ENCODE measurements around the gene AKIRIN2.
"Not testable (repeated sequence)": the region's sequence is repeated elsewhere in the genome, so short reads cannot be mapped to it uniquely, and the experiment has no call there.

The AKIRIN2 gene

DNA sequence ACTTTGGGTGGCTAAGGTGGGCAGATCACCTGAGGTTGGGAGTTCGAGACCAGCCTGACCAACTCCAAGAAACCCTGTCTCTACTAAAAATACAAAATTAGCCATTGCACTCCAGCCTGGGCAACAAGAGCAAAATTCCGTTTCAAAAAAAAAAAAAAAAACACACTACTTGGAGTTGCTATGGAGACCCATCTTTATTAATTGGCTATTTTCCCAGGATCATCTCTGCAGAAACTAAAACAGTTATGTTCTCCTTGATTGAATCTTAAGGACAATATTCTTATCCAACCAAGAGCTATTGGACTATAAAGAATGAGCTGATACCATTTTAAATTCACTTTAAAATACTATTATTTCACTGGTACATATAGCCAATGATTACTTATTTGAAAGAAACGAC, 14.7 kb downstream of the AKIRIN2 start:
- H3K4me3 ChIP-seq (ENCODE audit: low read depth in 1 of 2, low read length in 2 of 2), result no peak overlapping the region
- no peak overlapping the region for H3K27ac ChIP-seq (ENCODE audit: low read depth, low read length)
- no peaks in the 10 kb centered on the region for H3K9me3 ChIP-seq (ENCODE audit: control insufficient read depth in 1 of 2, low read length in 2 of 2)
- no peaks in the 10 kb centered on the region for H3K36me3 ChIP-seq (ENCODE audit: control insufficient read depth in 1 of 2, insufficient read depth in 2 of 2, low read length in 2 of 2)
- no peaks in the 10 kb centered on the region for H3K27me3 ChIP-seq (ENCODE audit: control insufficient read depth in 1 of 2, insufficient read depth in 2 of 2, low read length in 2 of 2)
- no peak overlapping the region for H3K9ac ChIP-seq (ENCODE audit: low read depth in 1 of 2, low read length in 2 of 2)
- peaks cover 44 to 55% of the 10 kb centered on the region in 2 donors for H3K4me1 ChIP-seq (ENCODE audit: control insufficient read depth in 1 of 2, insufficient read depth in 2 of 2, low read length in 2 of 2)

DNA sequence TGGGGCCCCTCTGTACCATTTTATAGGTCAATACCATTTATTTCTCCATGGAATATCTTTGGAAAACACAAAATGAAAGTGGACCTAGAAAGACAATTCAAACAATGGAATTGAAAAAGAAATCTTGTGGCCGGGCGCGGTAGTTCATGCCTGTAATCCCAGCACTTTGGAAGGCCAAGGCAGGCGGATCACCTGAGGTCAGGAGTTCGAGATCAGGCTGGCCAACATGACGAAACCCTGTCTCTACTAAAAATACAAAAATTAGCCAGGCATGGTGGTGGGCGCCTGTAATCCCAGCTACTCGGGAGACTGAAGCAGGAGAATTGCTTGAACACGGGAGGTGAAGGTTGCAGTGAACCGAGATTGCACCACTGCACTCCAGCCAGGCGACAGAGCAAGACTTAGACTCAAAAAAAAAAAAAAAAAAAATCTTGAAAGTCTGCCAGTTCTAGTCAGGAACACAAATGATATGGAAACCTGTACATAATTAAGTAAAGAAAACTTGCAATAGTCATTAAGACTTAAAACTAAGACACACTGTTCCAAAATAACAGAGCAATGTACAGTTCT, 15.3 kb downstream of the AKIRIN2 start:
- H3K9ac ChIP-seq (ENCODE audit: low read depth in 1 of 2, low read length in 2 of 2); H3K4me3 ChIP-seq (ENCODE audit: low read depth in 1 of 2, low read length in 2 of 2); H3K9me3 ChIP-seq (ENCODE audit: control insufficient read depth in 1 of 2, low read length in 2 of 2); H3K27ac ChIP-seq (ENCODE audit: low read depth, low read length); H3K27me3 ChIP-seq (ENCODE audit: control insufficient read depth in 1 of 2, insufficient read depth in 2 of 2, low read length in 2 of 2); H3K36me3 ChIP-seq (ENCODE audit: control insufficient read depth in 1 of 2, insufficient read depth in 2 of 2, low read length in 2 of 2): not testable (repeated sequence)
- H3K4me1 ChIP-seq (ENCODE audit: control insufficient read depth in 1 of 2, insufficient read depth in 2 of 2, low read length in 2 of 2), result peaks cover 39 to 50% of the 10 kb centered on the region in 2 donors

DNA sequence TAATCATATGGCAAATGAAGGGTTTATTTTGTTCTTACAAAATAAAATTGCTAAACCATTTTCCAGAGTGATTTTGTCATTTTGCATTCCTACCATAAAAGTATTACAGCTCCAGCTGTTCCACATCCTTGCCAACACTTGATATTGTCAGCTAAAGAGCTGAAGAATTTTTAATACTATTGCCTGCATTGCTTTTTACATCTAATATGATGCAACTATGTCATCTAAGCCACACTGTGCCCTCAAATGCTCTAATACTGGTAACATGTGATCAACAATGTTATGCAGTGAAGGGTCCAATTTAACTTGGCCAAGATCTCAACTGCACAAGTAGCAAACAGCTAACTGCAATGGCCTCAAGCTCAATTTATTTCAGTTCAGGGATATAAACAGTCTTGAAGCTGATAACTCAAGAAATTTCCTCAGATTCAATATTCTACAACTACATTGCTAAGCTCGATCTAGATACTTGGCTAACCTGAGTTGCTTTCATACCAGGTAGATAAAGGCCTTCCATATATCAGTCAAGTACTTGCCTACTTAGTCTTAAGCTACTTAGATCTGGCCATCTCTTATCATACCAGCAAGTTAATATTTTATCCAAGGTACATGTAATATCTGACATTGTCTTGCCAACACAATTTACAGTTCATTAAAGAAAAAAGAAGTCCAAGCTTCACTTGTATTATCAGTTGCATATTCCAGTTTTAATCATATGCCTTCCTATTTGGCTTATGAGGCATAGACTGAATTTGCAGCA, 17.0 kb downstream of the AKIRIN2 start:
- H3K27ac ChIP-seq (ENCODE audit: low read depth, low read length), result no peak overlapping the region

DNA sequence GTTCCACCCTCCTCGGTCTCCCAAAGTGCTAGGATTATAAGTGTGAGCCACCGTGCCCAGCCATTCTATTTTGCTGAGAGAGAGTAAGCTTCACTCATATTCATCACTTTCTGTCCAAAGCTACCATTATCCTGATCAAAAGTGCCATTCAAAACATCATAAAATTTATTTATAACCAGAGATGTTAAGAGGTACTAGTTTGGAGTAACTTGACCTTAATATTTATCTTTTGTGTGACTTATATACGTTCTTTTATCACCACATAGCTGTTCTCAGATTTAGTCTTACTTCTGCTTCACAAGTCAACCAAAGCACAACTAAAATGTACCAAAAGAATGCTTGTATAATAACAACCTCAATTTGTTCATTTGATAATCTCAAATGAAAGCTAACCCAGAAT, 18.1 kb downstream of the AKIRIN2 start:
- Histone ChIP-seq H3K9ac (ENCODE audit: low read depth in 1 of 2, low read length in 2 of 2) (no peak overlapping the region), H3K4me3 (ENCODE audit: low read depth in 1 of 2, low read length in 2 of 2) (no peak overlapping the region), H3K9me3 (ENCODE audit: control insufficient read depth in 1 of 2, low read length in 2 of 2) (no peaks in the 10 kb centered on the region), H3K27ac (ENCODE audit: low read depth, low read length) (no peak overlapping the region), H3K27me3 (ENCODE audit: control insufficient read depth in 1 of 2, insufficient read depth in 2 of 2, low read length in 2 of 2) (no peaks in the 10 kb centered on the region), H3K36me3 (ENCODE audit: control insufficient read depth in 1 of 2, insufficient read depth in 2 of 2, low read length in 2 of 2) (peaks cover 0 to 3% of the 10 kb centered on the region in 2 donors), H3K4me1 (ENCODE audit: control insufficient read depth in 1 of 2, insufficient read depth in 2 of 2, low read length in 2 of 2) (peaks cover 35 to 39% of the 10 kb centered on the region in 2 donors)

More for the DNA sequence above, 17.0 kb downstream of the AKIRIN2 start:
- H3K27me3 ChIP-seq (ENCODE audit: control insufficient read depth in 1 of 2, insufficient read depth in 2 of 2, low read length in 2 of 2), result no peaks in the 10 kb centered on the region
- peaks cover 35 to 39% of the 10 kb centered on the region in 2 donors for H3K4me1 ChIP-seq (ENCODE audit: control insufficient read depth in 1 of 2, insufficient read depth in 2 of 2, low read length in 2 of 2)
- no peak overlapping the region for H3K4me3 ChIP-seq (ENCODE audit: low read depth in 1 of 2, low read length in 2 of 2)
- no peak overlapping the region for H3K9ac ChIP-seq (ENCODE audit: low read depth in 1 of 2, low read length in 2 of 2)
- H3K9me3 ChIP-seq (ENCODE audit: control insufficient read depth in 1 of 2, low read length in 2 of 2), result no peaks in the 10 kb centered on the region
- H3K36me3 ChIP-seq (ENCODE audit: control insufficient read depth in 1 of 2, insufficient read depth in 2 of 2, low read length in 2 of 2), result peaks cover 0 to 3% of the 10 kb centered on the region in 2 donors

DNA sequence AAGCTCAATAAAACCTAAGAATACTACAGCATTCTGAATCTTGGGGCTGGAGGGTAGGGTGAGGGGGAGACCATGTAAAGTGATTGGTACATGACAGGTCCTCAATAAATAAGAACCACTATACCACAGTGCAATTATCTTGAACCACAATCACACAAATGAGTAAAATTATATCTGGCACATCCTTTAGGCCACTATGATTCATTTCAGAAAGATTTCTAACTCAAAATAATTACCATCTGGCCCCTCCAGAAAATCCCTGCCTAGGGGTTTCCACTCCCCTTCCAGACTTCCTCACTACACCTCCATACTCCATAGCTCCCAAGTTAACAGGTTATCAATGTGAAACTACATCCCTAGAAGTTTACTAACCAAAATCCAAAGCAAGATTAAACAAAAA, 19.7 kb downstream of the AKIRIN2 start:
- H3K4me3 ChIP-seq (ENCODE audit: low read depth in 1 of 2, low read length in 2 of 2), result no peak overlapping the region
- no peaks in the 10 kb centered on the region for H3K9me3 ChIP-seq (ENCODE audit: control insufficient read depth in 1 of 2, low read length in 2 of 2)
- H3K4me1 ChIP-seq (ENCODE audit: control insufficient read depth in 1 of 2, insufficient read depth in 2 of 2, low read length in 2 of 2), result peaks cover 29 to 41% of the 10 kb centered on the region in 2 donors
- no peak overlapping the region for H3K9ac ChIP-seq (ENCODE audit: low read depth in 1 of 2, low read length in 2 of 2)
- H3K27me3 ChIP-seq (ENCODE audit: control insufficient read depth in 1 of 2, insufficient read depth in 2 of 2, low read length in 2 of 2), result no peaks in the 10 kb centered on the region
- H3K27ac ChIP-seq (ENCODE audit: low read depth, low read length), result no peak overlapping the region
- H3K36me3 ChIP-seq (ENCODE audit: control insufficient read depth in 1 of 2, insufficient read depth in 2 of 2, low read length in 2 of 2), result peaks cover 5 to 9% of the 10 kb centered on the region in 2 donors

DNA sequence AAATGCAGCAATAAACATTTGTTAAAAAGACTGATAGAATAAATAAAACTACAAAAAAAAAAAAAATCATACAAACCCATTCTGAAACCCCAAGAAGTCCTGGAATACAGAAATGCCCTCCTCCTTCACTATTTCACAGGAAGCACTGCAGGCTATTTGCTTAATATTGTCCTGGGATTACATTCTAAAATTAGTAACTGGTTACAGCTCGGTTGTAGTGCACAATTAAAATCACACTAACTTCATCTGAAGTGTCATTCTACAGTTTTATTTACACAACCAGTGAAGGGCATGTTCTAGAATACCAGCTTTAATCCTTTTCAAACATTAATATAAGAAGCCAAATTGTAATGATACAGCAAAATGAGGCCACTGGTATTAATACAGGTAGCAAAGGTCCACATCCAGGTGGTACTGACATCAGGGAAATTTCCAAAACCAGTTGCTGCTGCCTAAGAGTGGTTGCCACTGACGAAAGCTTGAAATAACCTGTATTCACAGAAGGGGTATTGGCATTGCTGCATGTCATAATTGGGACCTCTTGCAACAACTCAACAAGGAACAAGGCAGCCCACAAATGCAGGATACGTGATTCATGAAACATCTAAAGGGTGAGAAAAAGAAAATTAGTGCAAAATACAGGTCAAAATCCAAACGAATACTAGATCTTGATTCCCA, 26.9 kb downstream of the AKIRIN2 start:
- H3K27ac ChIP-seq (ENCODE audit: low read depth, low read length), result no peak overlapping the region
- no peaks in the 10 kb centered on the region for H3K27me3 ChIP-seq (ENCODE audit: control insufficient read depth in 1 of 2, insufficient read depth in 2 of 2, low read length in 2 of 2)
- no peak overlapping the region for H3K4me3 ChIP-seq (ENCODE audit: low read depth in 1 of 2, low read length in 2 of 2)
- peaks cover 9 to 38% of the 10 kb centered on the region in 2 donors for H3K36me3 ChIP-seq (ENCODE audit: control insufficient read depth in 1 of 2, insufficient read depth in 2 of 2, low read length in 2 of 2)
- H3K9me3 ChIP-seq (ENCODE audit: control insufficient read depth in 1 of 2, low read length in 2 of 2), result no peaks in the 10 kb centered on the region
- H3K4me1 ChIP-seq (ENCODE audit: control insufficient read depth in 1 of 2, insufficient read depth in 2 of 2, low read length in 2 of 2), result peaks cover 0 to 8% of the 10 kb centered on the region in 2 donors
- no peak overlapping the region for H3K9ac ChIP-seq (ENCODE audit: low read depth in 1 of 2, low read length in 2 of 2)

DNA sequence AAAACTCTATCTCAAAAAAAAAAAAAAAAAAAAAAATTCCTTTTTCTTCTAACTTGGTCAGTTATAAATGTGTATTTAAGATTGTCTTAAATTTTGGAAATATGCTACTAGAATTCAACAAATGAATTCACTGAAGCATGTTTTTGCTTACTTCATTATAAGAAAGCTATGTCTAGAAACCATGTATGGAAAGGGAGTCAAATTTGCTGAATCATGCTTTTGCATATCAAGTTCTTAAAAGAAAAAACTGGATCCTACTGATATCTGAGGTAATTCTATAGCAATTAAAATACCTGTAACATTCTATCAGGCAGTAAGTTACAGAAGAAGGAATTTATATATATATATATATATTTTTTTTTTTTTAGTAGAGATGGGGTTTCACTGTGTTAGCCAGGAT, 27.7 kb downstream of the AKIRIN2 start:
- H3K4me1 ChIP-seq (ENCODE audit: control insufficient read depth in 1 of 2, insufficient read depth in 2 of 2, low read length in 2 of 2), result peaks cover 0 to 8% of the 10 kb centered on the region in 2 donors
- H3K27me3 ChIP-seq (ENCODE audit: control insufficient read depth in 1 of 2, insufficient read depth in 2 of 2, low read length in 2 of 2), result no peaks in the 10 kb centered on the region
- peaks cover 9 to 38% of the 10 kb centered on the region in 2 donors for H3K36me3 ChIP-seq (ENCODE audit: control insufficient read depth in 1 of 2, insufficient read depth in 2 of 2, low read length in 2 of 2)
- no peaks in the 10 kb centered on the region for H3K9me3 ChIP-seq (ENCODE audit: control insufficient read depth in 1 of 2, low read length in 2 of 2)
- no peak overlapping the region for H3K9ac ChIP-seq (ENCODE audit: low read depth in 1 of 2, low read length in 2 of 2)
- no peak overlapping the region for H3K4me3 ChIP-seq (ENCODE audit: low read depth in 1 of 2, low read length in 2 of 2)
- H3K27ac ChIP-seq (ENCODE audit: low read depth, low read length), result no peak overlapping the region

DNA sequence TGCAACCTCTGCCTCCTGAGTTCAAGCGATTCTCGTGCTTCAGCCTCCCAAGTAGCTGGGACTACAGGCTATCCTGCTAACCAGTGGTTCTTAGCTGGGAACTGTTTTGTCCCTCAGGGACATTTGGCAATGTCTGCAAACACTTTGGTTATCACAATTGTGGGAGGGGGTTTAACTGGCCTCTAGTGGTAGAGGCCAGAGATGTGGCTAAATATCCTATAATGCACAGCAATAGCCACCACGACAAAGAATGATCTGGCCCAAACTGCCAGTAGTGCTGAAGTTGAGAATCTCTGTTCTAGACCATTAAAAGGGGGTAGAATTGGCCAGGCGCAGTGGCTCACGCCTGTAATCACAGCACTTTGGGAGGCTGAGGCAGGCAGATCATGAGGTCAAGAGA, 28.8 kb downstream of the AKIRIN2 start:
- peaks cover 9 to 38% of the 10 kb centered on the region in 2 donors for H3K36me3 ChIP-seq (ENCODE audit: control insufficient read depth in 1 of 2, insufficient read depth in 2 of 2, low read length in 2 of 2)
- no peaks in the 10 kb centered on the region for H3K27me3 ChIP-seq (ENCODE audit: control insufficient read depth in 1 of 2, insufficient read depth in 2 of 2, low read length in 2 of 2)
- no peak overlapping the region for H3K27ac ChIP-seq (ENCODE audit: low read depth, low read length)

DNA sequence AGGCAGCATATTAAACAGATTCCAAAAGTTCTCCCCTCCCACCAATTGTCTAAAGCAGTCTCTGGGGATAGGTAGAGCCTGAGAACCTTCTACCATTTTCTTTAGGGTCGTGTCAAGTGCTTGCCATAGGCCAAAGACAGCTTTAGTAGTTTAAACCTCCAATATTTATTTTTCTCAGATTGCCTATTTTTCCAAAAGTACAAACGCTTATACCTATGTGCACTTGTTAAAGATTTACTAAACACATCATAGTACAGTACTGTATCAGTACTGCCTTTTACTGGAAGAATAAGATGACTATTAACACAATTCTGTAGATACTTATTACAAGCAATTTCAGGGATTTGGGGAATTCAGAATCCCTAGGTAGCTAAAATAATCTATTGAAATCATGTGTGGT, 29.4 kb downstream of the AKIRIN2 start:
- H3K4me3 ChIP-seq (ENCODE audit: low read depth in 1 of 2, low read length in 2 of 2), result no peak overlapping the region
- H3K27ac ChIP-seq (ENCODE audit: low read depth, low read length), result no peak overlapping the region
- H3K4me1 ChIP-seq (ENCODE audit: control insufficient read depth in 1 of 2, insufficient read depth in 2 of 2, low read length in 2 of 2), result peaks cover 0 to 3% of the 10 kb centered on the region in 2 donors
- no peak overlapping the region for H3K9ac ChIP-seq (ENCODE audit: low read depth in 1 of 2, low read length in 2 of 2)
- no peaks in the 10 kb centered on the region for H3K9me3 ChIP-seq (ENCODE audit: control insufficient read depth in 1 of 2, low read length in 2 of 2)
- peaks cover 4 to 36% of the 10 kb centered on the region in 2 donors for H3K36me3 ChIP-seq (ENCODE audit: control insufficient read depth in 1 of 2, insufficient read depth in 2 of 2, low read length in 2 of 2)
- H3K27me3 ChIP-seq (ENCODE audit: control insufficient read depth in 1 of 2, insufficient read depth in 2 of 2, low read length in 2 of 2), result no peaks in the 10 kb centered on the region

More for the DNA sequence above, 28.8 kb downstream of the AKIRIN2 start:
- no peak overlapping the region for H3K9ac ChIP-seq (ENCODE audit: low read depth in 1 of 2, low read length in 2 of 2)
- no peak overlapping the region for H3K4me3 ChIP-seq (ENCODE audit: low read depth in 1 of 2, low read length in 2 of 2)
- H3K4me1 ChIP-seq (ENCODE audit: control insufficient read depth in 1 of 2, insufficient read depth in 2 of 2, low read length in 2 of 2), result peaks cover 0 to 8% of the 10 kb centered on the region in 2 donors
- H3K9me3 ChIP-seq (ENCODE audit: control insufficient read depth in 1 of 2, low read length in 2 of 2), result no peaks in the 10 kb centered on the region

DNA sequence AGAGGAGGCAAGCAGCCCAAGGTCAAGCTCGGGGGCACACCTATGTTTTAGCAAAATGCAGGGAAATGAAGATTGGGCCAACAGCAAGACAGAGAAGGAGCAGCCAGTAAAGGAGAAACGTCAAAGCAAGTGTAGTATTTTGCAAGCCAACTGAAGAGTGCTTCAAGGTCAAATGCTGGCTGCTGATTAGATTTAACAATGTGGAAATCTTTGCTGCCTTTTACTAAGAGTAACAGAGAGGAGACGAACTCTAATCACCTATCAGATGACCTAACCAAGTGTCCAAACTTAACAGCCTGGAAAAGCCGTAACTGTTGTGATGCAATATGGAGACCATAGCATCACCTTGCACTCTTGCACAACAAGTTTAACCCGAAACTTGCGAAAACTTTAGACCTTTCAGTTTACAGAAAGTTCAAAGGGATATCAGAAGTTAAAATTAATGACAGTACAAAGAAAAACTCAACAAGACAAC, 30.4 kb downstream of the AKIRIN2 start:
- no peak overlapping the region for H3K27ac ChIP-seq (ENCODE audit: low read depth, low read length)
- no peak overlapping the region for H3K4me3 ChIP-seq (ENCODE audit: low read depth in 1 of 2, low read length in 2 of 2)
- no peaks in the 10 kb centered on the region for H3K9me3 ChIP-seq (ENCODE audit: control insufficient read depth in 1 of 2, low read length in 2 of 2)
- no peaks in the 10 kb centered on the region for H3K27me3 ChIP-seq (ENCODE audit: control insufficient read depth in 1 of 2, insufficient read depth in 2 of 2, low read length in 2 of 2)
- H3K9ac ChIP-seq (ENCODE audit: low read depth in 1 of 2, low read length in 2 of 2), result no peak overlapping the region
- H3K36me3 ChIP-seq (ENCODE audit: control insufficient read depth in 1 of 2, insufficient read depth in 2 of 2, low read length in 2 of 2), result peaks cover 2 to 29% of the 10 kb centered on the region in 2 donors
- no peaks in the 10 kb centered on the region for H3K4me1 ChIP-seq (ENCODE audit: control insufficient read depth in 1 of 2, insufficient read depth in 2 of 2, low read length in 2 of 2)
